HFF-Myc (cell line): Measurements from ENCODE around the gene ACOX1.

ENCODE experiments used
- DNase-seq: peaks from one replicate; pipeline ENCODE4 v3.0.0-alpha.2; 2011; ENCODE audit warnings: low read depth; ENCODE audit errors: extremely low read depth
- H3K4me3 ChIP-seq: replicated peaks from 2 replicates; pipeline ENCODE4 v1.5.1; 2011; ENCODE audit warnings: low read depth, mild to moderate bottlenecking, control low read depth, low read length
- CTCF ChIP-seq: IDR thresholded peaks from 2 replicates; pipeline ENCODE4 v1.5.1; 2012; ENCODE audit warnings: mild to moderate bottlenecking, low read depth, low read length, control low read depth; ENCODE audit errors: missing control alignments

Gene ACOX1

GRCh38 chr17:75909051-75909811 is 69.7 kb downstream of the ACOX1 start:
- DNase-seq, result no peak
- H3K4me3 ChIP-seq, result no peak overlapping the region
- no peak for TF ChIP-seq CTCF

- no peak for TF ChIP-seq CTCF
- H3K4me3 ChIP-seq, result no peak overlapping the region
- DNase-seq, result no peak
These were observed 70.8 kb downstream of the ACOX1 start for GRCh38 chr17:75908201-75908600.

- no peak for TF ChIP-seq CTCF
- no peak for DNase-seq
- no peak overlapping the region for H3K4me3 ChIP-seq
These were observed 72.7 kb downstream of the ACOX1 start for GRCh38 chr17:75906143-75906884.

GRCh38 chr17:75904749-75905521 is 74.0 kb downstream of the ACOX1 start, which contains the start of gene MRPL38:
Gene MRPL38, minus strand, starts transcription at chr17:75904884. Its CDS starts 9 bp downstream, at chr17:75904875.
- peak within 1 kb of the TSS; percentile 81 for H3K4me3 ChIP-seq
- peak; percentile 85 for TF ChIP-seq CTCF
- peak; percentile 81 for DNase-seq

GRCh38 chr17:75902406-75902805 is 76.6 kb downstream of the ACOX1 start:
- no peak for DNase-seq
- no peak overlapping the region for H3K4me3 ChIP-seq
- TF ChIP-seq CTCF, result no peak

GRCh38 chr17:75901727-75902126 is 77.2 kb downstream of the ACOX1 start:
- H3K4me3 ChIP-seq, result no peak overlapping the region
- TF ChIP-seq CTCF, result no peak
- DNase-seq, result no peak
